Activated T-helper 1 cell treated with anti-CD3 and anti-CD28 coated beads, Interleukin-12 subunit alpha, Interleukin-12 subunit beta, Interleukin-2, Interleukin-4 antibody, amounts not matched to agents 30 ng/mL and 10 ng/mL and 1 ng/mL, durations not matched to agents 14 hours and 24 hours and 36 hours (primary cell): ENCODE results near the gene DTX1. TPM values are rescaled to one million over a fixed set of nuclear protein-coding genes. Genes with fewer than 3 reads are reported as not detected.

ENCODE experiments used
- DNase-seq: peaks from one replicate; pipeline ENCODE4 v3.0.0; 2021; ENCODE audit warnings: low spot score
- H3K27ac Mint-ChIP-seq: one replicate; pipeline ENCODE4 v1.8.0; 2021; ENCODE audit warnings: mild to moderate bottlenecking, mixed read lengths
- H3K27me3 Mint-ChIP-seq: one replicate; pipeline ENCODE4 v1.8.0; 2022; ENCODE audit warnings: mild to moderate bottlenecking, moderate library complexity, mixed read lengths; ENCODE audit not compliant: insufficient read depth
- H3K36me3 Mint-ChIP-seq: one replicate; pipeline ENCODE4 v1.8.0; 2021; ENCODE audit warnings: low read depth, mixed read lengths
- H3K4me1 Mint-ChIP-seq: one replicate; pipeline ENCODE4 v1.8.0; 2021; ENCODE audit warnings: low read depth, mixed read lengths
- H3K4me3 Mint-ChIP-seq: one replicate; pipeline ENCODE4 v1.8.0; 2021; ENCODE audit warnings: mild to moderate bottlenecking, moderate library complexity, mixed read lengths
- H3K9me3 Mint-ChIP-seq: one replicate; pipeline ENCODE4 v1.8.0; 2021; ENCODE audit warnings: mixed read lengths
- intact Hi-C: fragments of 100-400 bp; cut with micrococcal nuclease; formaldehyde crosslinking; loops from one replicate; pipeline ENCODE4 v1.15.1; 2024
- total RNA-seq: library from RNA; stranded (reverse); gene quantifications from 2 replicates; pipeline ENCODE4 v1.2.3, GENCODE V29; 2022

DTX1 gene
- total RNA-seq, 1 donor from 2014 or later: 0.29 TPM

GRCh38 chr12:113058553-113058952 lies 2.0 kb downstream of the DTX1 start:
- Mint-ChIP-seq H3K4me1 (no peaks in the 10 kb centered on the region), H3K36me3 (no peaks in the 10 kb centered on the region), H3K9me3 (no peaks in the 10 kb centered on the region), H3K4me3 (peak overlapping the region; percentile 3), H3K27ac (no peak overlapping the region), H3K27me3 (peaks cover 21% of the 10 kb centered on the region)
- intact Hi-C loops: no loop called here
- no peak for DNase-seq

GRCh38 chr12:113059071-113059595 lies 2.6 kb downstream of the DTX1 start:
- no peaks in the 10 kb centered on the region for H3K9me3 Mint-ChIP-seq
- no peaks in the 10 kb centered on the region for H3K4me1 Mint-ChIP-seq
- H3K27me3 Mint-ChIP-seq: peaks cover 20% of the 10 kb centered on the region
- no peak overlapping the region for H3K4me3 Mint-ChIP-seq
- intact Hi-C loops: no loop called here
- no peak for DNase-seq
- H3K27ac Mint-ChIP-seq: no peak overlapping the region
- H3K36me3 Mint-ChIP-seq: no peaks in the 10 kb centered on the region

GRCh38 chr12:113060336-113060960 lies 3.9 kb downstream of the DTX1 start:
- no peaks in the 10 kb centered on the region for H3K36me3 Mint-ChIP-seq

GRCh38 chr12:113061061-113061694 lies 4.6 kb downstream of the DTX1 start:
- Mint-ChIP-seq H3K27ac (no peak overlapping the region), H3K36me3 (no peaks in the 10 kb centered on the region), H3K4me3 (no peak overlapping the region), H3K27me3 (peaks cover 5% of the 10 kb centered on the region), H3K4me1 (no peaks in the 10 kb centered on the region), H3K9me3 (no peaks in the 10 kb centered on the region)
- no peak for DNase-seq
- intact Hi-C loops: no loop called here

More at GRCh38 chr12:113060336-113060960, 3.9 kb downstream of the DTX1 start:
- peaks cover 9% of the 10 kb centered on the region for H3K27me3 Mint-ChIP-seq
- intact Hi-C loops: no loop called here
- H3K4me1 Mint-ChIP-seq: no peaks in the 10 kb centered on the region
- no peaks in the 10 kb centered on the region for H3K9me3 Mint-ChIP-seq
- no peak overlapping the region for H3K27ac Mint-ChIP-seq
- no peak overlapping the region for H3K4me3 Mint-ChIP-seq
- no peak for DNase-seq

- Mint-ChIP-seq H3K4me1 (no peaks in the 10 kb centered on the region), H3K9me3 (no peaks in the 10 kb centered on the region), H3K27me3 (peaks cover 1% of the 10 kb centered on the region), H3K4me3 (no peak overlapping the region), H3K36me3 (no peaks in the 10 kb centered on the region), H3K27ac (no peak overlapping the region)
- no peak for DNase-seq
- intact Hi-C loops: no loop called here
These were observed 6.2 kb downstream of the DTX1 start for GRCh38 chr12:113062502-113063395.

- intact Hi-C loops: no loop called here
- DNase-seq: no peak
- Mint-ChIP-seq H3K9me3 (no peaks in the 10 kb centered on the region), H3K27ac (no peak overlapping the region), H3K4me1 (no peaks in the 10 kb centered on the region), H3K27me3 (no peaks in the 10 kb centered on the region), H3K4me3 (no peak overlapping the region), H3K36me3 (no peaks in the 10 kb centered on the region)
These were observed 7.1 kb downstream of the DTX1 start for GRCh38 chr12:113063396-113064350.

- no peak overlapping the region for H3K4me3 Mint-ChIP-seq
- no peak overlapping the region for H3K27ac Mint-ChIP-seq
- intact Hi-C loops: no loop called here
- no peak for DNase-seq
- no peaks in the 10 kb centered on the region for H3K4me1 Mint-ChIP-seq
- no peaks in the 10 kb centered on the region for H3K27me3 Mint-ChIP-seq
- H3K9me3 Mint-ChIP-seq: no peaks in the 10 kb centered on the region
- no peaks in the 10 kb centered on the region for H3K36me3 Mint-ChIP-seq
These were observed 8.0 kb downstream of the DTX1 start for GRCh38 chr12:113064395-113065125.

GRCh38 chr12:113065126-113066007 lies 8.8 kb downstream of the DTX1 start:
- no peak for DNase-seq
- intact Hi-C loops: no loop called here
- no peaks in the 10 kb centered on the region for H3K36me3 Mint-ChIP-seq
- no peak overlapping the region for H3K4me3 Mint-ChIP-seq
- H3K4me1 Mint-ChIP-seq: peaks cover 5% of the 10 kb centered on the region
- H3K9me3 Mint-ChIP-seq: no peaks in the 10 kb centered on the region
- H3K27me3 Mint-ChIP-seq: no peaks in the 10 kb centered on the region
- H3K27ac Mint-ChIP-seq: no peak overlapping the region

- Mint-ChIP-seq H3K36me3 (no peaks in the 10 kb centered on the region), H3K27ac (no peak overlapping the region), H3K9me3 (no peaks in the 10 kb centered on the region), H3K4me3 (no peak overlapping the region), H3K4me1 (peaks cover 7% of the 10 kb centered on the region), H3K27me3 (no peaks in the 10 kb centered on the region)
- DNase-seq: no peak
- intact Hi-C loops: no loop called here
These were observed 10.4 kb downstream of the DTX1 start for GRCh38 chr12:113066813-113067400.

GRCh38 chr12:113067987-113068935 lies 11.7 kb downstream of the DTX1 start:
- Mint-ChIP-seq H3K27ac (no peak overlapping the region), H3K27me3 (no peaks in the 10 kb centered on the region), H3K36me3 (no peaks in the 10 kb centered on the region), H3K4me3 (no peak overlapping the region), H3K9me3 (no peaks in the 10 kb centered on the region), H3K4me1 (peaks cover 7% of the 10 kb centered on the region)
- DNase-seq: no peak
- intact Hi-C loops: no loop called here
